Stimulated activated CD8-positive, alpha-beta memory T cell treated with anti-CD3 and anti-CD28 coated beads, Interleukin-7, amount 100 ng/mL, for 24 hours (primary cell): ENCODE measurements around the gene SLC30A3.

Source experiments
- DNase-seq: peaks from one replicate; pipeline ENCODE4 v3.0.0-alpha.2; 2020; ENCODE audit warnings: low read depth

SLC30A3 gene

DNA sequence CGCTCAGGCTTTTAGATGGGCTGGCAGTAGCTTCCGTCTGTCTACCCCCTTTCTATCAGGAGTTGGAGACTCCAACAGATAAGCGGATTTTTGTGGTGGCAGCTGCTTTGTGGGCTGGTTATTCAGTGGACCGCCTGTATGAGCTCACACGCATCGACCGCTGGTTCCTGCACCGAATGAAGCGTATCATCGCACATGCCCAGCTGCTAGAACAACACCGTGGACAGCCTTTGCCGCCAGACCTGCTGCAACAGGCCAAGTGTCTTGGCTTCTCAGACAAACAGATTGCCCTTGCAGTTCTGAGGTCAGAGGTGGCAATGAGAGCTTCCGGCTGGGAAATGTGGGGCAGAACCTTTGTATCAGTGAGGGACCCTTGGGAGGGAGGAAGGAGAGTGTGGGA, 30.9 kb downstream of the SLC30A3 start:
- no peak for DNase-seq

DNA sequence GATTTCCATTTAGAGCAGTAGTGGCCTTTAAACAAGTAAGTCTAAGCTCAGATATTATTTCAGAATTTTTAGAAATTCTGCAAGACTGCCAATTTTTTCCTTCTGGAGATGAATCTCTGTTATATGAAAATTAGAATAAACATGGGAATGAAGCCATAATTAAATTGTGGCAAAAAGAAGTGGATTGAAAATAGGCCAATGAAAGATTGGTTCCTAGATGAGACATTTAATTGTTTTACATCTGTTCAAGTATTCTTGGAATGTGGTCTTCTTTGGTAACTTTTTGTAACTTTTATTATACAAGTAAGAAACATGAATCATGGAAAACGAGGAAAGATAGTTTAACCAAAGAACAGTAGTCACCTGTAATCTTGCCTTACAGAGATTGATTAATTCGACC, 35.3 kb downstream of the SLC30A3 start:
- no peak for DNase-seq

GRCh38 chr2:27225526-27225925, 37.3 kb downstream of the SLC30A3 start:
- no peak for DNase-seq

- DNase-seq: no peak
Observed at GRCh38 chr2:27223416-27223815, 39.4 kb downstream of the SLC30A3 start.

GRCh38 chr2:27222407-27222806, 40.4 kb downstream of the SLC30A3 start:
- no peak for DNase-seq

DNA sequence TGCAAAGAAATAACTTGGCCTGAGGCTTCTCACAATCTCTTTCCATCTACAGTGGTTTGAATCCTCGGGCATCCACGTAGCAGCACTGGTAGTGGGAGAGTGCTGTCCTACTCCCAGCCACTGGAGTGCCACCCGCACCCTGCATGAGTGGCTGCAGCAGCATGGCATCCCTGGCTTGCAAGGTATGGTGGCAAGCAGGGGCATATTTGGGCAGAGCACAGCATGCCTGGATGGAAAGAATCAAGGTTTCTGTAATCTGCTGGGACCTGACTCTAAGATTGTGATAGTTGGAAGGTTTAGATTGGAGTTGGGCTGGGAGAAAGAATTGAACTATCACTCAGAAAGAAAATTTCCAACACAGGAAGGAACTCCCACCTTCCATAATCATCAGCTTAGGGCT, 41.7 kb downstream of the SLC30A3 start:
- no peak for DNase-seq

DNA sequence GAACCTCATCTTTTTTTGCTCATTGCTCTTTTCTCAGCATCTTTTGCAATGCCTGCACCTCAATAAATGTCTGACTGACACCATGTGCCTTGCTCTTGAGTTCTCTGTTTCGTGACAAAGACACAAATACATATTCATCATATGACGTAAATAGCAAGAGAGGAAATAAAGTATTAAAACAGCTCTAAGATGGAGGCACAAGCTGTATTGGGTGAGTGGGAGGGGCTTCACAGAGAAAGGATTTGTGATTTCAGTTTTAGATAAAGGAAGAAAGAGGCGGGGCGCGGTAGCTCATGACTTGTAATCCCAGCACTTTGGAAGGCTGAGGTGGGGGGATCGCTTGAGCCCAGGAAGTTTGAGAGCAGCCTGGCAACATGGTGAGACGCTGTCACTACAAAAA, 42.8 kb downstream of the SLC30A3 start:
- no peak for DNase-seq

DNA sequence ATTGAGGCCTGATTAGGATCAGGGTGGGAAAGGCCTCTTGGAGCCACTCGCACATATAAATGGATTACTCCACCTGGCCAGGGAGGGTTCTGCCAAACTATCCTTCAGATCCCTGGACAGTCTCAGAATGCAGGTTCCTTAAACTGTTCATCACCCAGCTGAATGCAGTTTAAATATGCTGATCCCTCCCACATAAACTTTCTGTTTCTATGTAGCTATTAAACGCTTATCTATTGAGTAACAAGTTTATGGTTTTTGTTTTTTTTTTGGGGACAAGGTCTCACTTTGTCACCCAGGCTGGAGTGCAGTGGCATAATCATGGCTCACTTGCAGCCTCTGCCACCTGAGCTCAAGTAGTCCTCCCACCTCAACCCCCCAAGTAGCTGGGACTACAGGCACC, 43.8 kb downstream of the SLC30A3 start:
- no peak for DNase-seq

- no peak for DNase-seq
Observed at GRCh38 chr2:27218614-27219013, 44.2 kb downstream of the SLC30A3 start.

DNA sequence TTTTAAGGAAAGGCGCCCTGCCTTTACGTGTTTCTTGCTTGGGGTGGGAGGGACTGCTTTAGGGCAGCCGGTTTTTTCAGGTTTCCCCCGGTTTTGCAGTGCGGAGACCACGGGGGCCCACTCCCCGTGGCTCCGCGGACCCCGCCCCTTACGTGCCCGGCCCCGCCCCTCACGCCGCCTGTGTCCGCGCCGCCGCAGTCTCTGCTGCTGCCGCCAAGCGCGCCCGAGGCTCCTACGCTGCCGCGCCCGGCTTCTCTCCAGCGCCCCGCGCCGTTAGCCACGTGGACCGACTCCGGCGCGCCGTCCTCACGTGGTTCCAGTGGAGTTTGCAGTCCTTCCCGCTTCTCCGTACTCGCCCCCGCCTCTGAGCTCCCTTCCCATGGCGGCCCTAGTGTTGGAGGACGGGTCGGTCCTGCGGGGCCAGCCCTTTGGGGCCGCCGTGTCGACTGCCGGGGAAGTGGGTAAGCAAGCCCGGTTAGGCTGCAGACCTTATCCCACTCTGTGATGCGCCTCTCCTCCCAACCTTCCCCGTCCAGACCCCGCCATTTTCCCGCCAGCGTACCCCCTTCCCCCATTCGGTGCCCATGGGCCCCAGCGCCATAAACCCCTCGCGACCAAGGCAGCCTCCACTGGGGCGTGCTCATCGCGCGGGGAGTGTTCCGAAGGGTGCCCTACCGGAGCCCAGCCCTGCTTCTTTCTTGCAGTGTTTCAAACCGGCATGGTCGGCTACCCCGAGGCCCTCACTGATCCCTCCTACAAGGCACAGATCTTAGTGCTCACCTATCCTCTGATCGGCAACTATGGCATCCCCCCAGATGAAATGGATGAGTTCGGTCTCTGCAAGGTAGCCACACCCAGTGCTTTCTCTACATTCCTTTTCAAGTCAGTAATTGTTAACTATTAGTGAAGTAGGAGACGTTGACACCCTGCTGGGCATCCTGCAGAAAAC, 45.4 kb downstream of the SLC30A3 start, which contains the start of gene CAD:
TSS of gene CAD (plus strand) at position 197 of the 949 bp plus-strand sequence. CDS start at position 380, 183 bp downstream.
- DNase-seq: peak; percentile 73

GRCh38 chr2:27216416-27217137, 46.3 kb downstream of the SLC30A3 start:
- no peak for DNase-seq

- no peak for DNase-seq
Observed at GRCh38 chr2:27214941-27215340, 47.9 kb downstream of the SLC30A3 start.

- no peak for DNase-seq
Observed at GRCh38 chr2:27212626-27213471, 50.0 kb downstream of the SLC30A3 start.

DNA sequence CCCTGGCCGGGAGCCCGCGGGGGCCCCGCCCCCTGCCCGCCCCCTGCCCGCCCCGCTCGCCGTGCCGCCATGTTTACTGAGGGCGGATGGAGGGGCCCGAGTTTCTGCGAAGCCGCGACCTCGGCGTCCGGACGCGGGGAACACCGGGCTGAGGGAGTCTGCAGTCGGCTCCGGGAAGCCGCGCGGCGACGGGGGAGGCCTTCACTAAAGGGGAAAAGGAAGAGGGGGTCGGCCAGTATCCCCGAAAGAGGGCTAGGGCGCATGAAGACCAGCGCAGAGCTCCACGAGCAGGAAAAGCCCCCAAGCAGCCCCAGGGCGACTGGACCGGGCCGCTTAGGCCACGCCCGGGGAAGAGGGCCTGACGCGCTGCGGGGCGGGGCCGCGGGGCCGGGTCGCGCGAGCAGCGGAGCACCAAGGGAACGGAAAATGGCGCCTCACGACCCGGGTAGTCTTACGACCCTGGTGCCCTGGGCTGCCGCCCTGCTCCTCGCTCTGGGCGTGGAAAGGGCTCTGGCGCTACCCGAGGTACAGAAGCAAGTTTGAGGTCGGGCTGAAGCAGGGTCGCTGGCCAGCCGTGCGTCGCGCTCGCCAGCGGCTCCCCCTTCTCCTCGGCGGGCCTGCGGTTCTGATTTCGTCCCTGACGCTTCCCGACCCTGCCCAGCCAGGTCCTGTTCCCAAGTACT, 50.8 kb downstream of the SLC30A3 start, which contains the start of the genes ATRAID and SLC5A6:
TSS of gene ATRAID (plus strand) at position 99 of the 683 bp plus-strand sequence. CDS start at position 427, 328 bp downstream.
TSS of gene SLC5A6 (minus strand) at position 326 of the 683 bp plus-strand sequence. CDS start 4,618 bp downstream, outside the sequence.
- DNase-seq: peak; percentile 76

DNA sequence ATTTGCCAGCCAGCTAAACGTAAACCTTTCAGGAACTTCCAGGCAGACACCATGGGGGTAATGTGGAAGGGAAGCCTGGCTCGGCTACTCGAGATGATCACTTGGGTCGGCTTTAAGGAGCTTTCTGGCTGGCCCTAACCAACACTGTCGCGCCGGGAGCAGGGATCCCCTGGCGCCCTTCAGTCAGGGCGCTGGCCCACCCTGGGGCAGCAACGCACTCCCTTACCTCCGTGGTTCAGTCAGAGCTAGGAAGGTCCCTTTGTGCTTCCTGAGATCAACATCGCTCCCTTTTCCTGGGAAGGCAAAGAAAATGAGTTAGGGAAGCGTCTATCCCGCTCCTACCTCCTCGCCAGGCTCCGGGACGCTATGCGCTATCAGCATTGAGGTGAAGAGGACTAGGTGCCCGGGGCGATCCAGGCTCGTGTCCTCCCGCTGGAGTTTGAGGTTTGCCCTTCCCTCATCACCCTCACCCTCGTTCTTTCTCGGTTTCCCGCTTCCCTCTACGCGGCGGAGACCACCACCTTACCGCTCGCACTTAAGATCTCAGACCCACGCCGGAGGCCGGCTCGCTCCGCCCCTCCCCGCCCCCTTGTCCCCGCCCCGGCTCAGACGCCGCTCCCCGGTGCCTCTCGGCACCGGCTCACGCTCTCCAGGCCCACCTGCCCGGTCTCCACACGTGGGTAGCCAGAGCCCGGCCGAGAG, 51.5 kb downstream of the SLC30A3 start:
- no peak for DNase-seq

DNA sequence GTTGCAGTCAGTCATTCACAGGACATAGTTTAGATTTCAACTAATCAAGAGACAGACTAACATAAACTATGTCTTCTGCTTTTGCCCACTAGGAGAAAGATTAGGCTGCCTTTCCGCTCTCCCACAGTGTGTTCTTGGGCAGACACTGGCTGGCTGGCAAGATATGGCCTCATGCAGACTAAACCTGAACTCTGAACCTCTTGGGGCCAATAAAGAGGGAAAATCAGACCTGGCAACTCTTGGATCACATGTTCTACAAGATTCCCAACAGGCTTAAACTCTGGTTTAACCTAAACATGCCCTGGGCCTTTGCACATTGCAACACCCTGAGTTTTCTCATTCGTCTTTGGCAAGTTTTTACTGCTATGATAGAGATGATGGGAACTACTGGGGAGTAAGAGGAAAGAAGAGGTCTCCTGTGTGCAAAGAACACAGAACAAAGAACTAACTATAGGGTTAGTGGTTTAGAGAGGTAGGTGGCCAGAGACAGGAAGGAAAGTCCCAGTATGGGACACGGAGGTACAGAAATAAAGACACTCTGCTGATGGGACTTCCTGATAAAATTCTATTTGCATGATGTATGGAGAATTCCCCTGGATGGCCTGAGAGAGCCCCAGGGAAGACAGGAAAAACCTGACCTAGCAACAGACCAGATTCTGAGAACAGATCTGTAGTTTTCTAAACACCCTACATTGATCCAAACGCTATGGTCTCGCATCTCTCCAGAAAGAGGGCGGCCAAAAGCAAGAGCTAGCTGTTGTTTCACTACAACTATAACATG, 53.0 kb downstream of the SLC30A3 start:
- no peak for DNase-seq

DNA sequence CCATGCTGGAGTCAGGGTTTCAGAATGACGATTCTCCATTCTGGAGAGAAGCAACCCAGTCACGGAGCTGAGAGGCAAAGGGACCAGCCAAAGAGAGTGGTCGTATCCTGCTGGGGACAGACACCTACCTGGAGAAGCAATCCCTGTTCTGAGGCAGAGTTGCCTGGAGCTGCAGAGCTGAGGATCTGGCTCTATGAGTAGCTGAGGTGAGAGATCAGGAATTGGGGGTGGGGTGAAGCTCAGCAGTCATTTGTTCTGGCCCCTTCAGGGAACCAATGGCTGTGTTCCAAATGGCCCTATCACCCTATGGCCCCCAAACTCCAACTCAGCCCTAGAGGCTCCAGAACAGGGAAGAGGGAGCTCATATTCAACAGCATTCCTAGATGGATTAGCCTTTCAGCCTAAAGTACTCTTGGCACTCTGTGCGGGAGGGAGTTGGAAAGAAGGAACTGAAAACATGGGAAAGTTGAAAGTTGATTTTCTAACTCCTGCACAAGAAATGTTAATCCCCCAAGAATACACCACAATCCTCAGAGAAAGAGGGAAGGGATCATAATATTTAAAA, 54.3 kb downstream of the SLC30A3 start:
- DNase-seq: no peak

- DNase-seq: no peak
Observed at GRCh38 chr2:27206346-27206745, 56.5 kb downstream of the SLC30A3 start.

DNA sequence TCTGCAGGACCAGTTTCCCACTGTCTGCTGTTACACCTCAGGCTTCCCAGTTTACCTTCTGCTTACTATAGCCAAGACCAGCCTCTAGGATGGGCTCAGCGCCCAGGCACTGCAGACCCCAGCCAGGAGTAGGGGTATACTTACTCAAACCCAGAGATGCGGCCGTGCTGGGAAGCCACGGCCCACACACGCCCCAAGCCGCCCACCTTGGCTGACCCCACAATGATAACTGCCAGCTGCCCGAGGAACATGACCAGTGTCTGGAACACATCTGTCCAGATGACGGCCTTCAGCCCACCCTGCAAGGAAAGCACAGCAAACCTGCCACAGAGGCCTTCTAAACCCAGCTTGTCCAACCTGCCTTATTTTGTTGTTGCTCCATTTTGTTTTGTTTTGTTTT, 57.6 kb downstream of the SLC30A3 start:
- DNase-seq: no peak
